A549 treated with RU486 at 1 μM for 4 hours (cell line): ENCODE data around the gene IER5L. TPM values are rescaled to one million over a fixed set of nuclear protein-coding genes. Genes with fewer than 3 reads are reported as not detected.

ENCODE experiments used
- total RNA-seq: library from RNA; stranded (reverse); fragments of 200-300 nt; extraction: Qiagen RNA extraction; gene quantifications from 5 replicates; pipeline ENCODE4 v1.2.3, GENCODE V29; 2022; ENCODE audit warnings: low read depth

Gene IER5L
- 36.1 to 75.2 TPM (median 74.3 TPM) in 5 replicates for total RNA-seq

DNA sequence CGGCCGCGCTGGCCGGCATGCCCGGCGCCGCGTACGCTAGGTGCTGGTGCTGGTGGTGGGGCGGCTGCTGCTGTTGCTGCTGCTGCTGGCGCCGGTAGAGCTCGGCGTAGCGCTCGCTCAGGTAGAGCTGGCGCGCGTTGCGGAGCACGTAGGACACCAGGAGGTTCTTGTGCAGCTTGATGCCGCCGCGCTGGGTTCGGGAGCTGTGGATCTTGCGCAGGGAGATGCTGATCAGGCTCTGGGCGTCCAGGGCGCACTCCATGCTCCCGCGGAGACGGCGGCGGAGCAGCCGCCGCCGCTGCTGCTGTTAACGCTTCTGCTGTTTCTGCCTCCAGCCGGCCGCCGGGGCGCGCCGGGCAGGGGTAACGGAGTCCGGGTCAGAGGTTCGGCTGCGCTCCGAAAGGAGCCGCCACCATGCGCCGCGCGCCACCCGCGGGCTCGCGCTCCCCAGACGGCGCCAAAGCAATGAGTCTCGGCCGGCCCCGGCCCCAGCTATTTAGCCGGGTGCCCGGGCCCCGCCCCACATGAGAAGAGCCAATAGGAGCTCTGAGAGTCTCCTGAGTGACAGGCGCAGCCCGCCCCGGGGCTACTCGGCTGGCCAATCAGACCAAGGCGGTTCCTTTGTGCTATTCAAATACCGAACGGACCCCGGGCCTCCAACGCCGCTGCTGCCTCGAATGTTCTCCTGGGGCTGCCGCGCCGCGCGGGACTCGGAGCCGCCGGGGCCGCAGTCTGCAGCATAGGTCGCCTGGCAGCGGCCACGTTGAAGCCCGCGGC, at the start of gene IER5L:
TSS of gene IER5L (minus strand) at position 471 of the 777 bp plus-strand sequence. CDS start at position 262, 209 bp downstream.

Other genes with a start within 250 kb of the IER5L start
- 27.4 to 35.9 TPM (median 35.3 TPM) in 5 replicates for gene DOLK, start 230.7 kb downstream of the IER5L start, total RNA-seq
- gene NUP188, start 230.6 kb downstream of the IER5L start, total RNA-seq: 36.0 to 42.3 TPM (median 38.6 TPM) in 5 replicates
- 32.5 to 52.2 TPM (median 45.4 TPM) in 5 replicates for gene SH3GLB2, start 149.9 kb downstream of the IER5L start, total RNA-seq
- 9.0 to 14.1 TPM (median 11.8 TPM) in 5 replicates for gene MIGA2, start 141.6 kb downstream of the IER5L start, total RNA-seq
- 17.7 to 19.0 TPM (median 18.9 TPM) in 5 replicates for gene DOLPP1, start 97.2 kb downstream of the IER5L start, total RNA-seq
- 25.1 to 32.4 TPM (median 30.0 TPM) in 5 replicates for gene CRAT, start 67.5 kb downstream of the IER5L start, total RNA-seq
- 117 to 135 TPM (median 128 TPM) in 5 replicates for gene PTPA, start 66.8 kb downstream of the IER5L start, total RNA-seq